ENCODE data around the gene SYK. TPM values are rescaled to one million over a fixed set of nuclear protein-coding genes. Genes with fewer than 3 reads are reported as not detected.

The SYK gene
- total RNA-seq, 6 experiments from 2014 or later, result 3.0 to 10.9 (median 3.7) TPM

DNA sequence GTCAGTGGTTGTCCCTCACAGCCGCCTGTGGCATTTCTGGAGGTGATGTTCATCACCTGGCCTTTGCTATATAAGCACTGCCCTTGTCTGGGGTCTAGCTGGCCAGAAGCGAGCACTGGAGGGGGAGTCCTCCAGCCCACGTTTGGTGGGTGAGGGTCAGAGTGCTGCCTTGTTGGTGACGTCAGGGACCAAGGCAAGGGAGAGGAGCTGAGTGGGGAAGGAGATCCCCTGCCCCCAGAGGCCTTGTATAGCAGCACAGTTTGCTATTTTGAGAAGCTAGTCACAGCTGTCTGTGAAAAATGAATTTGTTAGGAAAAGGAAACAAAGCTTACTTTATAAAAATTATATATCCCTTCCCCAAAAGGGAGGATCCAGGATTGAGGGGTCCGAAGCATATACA lies 49.8 kb downstream of the SYK start:
- DNase-seq (no peak), ATAC-seq (no peak)
- Histone ChIP-seq H3K36me3 (no peaks in the 10 kb centered on the region), H3K27me3 (no peaks in the 10 kb centered on the region), H3K9me3 (no peaks in the 10 kb centered on the region), H3K4me1 (no peaks in the 10 kb centered on the region), H3K4me3 (no peak overlapping the region), H3K27ac (no peak overlapping the region)
- WGBS (ENCODE audit: insufficient coverage, low coverage, low lambda C conversion rate, missing lambda C conversion rate), result 52% methylated on average over 5 of the region's 5 CpGs
- intact Hi-C loops (cut with DNase I), result no loop called here
- TF ChIP-seq, protein P1, sequence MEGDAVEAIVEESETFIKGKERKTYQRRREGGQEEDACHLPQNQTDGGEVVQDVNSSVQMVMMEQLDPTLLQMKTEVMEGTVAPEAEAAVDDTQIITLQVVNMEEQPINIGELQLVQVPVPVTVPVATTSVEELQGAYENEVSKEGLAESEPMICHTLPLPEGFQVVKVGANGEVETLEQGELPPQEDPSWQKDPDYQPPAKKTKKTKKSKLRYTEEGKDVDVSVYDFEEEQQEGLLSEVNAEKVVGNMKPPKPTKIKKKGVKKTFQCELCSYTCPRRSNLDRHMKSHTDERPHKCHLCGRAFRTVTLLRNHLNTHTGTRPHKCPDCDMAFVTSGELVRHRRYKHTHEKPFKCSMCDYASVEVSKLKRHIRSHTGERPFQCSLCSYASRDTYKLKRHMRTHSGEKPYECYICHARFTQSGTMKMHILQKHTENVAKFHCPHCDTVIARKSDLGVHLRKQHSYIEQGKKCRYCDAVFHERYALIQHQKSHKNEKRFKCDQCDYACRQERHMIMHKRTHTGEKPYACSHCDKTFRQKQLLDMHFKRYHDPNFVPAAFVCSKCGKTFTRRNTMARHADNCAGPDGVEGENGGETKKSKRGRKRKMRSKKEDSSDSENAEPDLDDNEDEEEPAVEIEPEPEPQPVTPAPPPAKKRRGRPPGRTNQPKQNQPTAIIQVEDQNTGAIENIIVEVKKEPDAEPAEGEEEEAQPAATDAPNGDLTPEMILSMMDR (IDR thresholded peaks at IDR 0.05), result no peak
- no peak for TF ChIP-seq POLR2A (IDR thresholded peaks at IDR 0.05)

DNA sequence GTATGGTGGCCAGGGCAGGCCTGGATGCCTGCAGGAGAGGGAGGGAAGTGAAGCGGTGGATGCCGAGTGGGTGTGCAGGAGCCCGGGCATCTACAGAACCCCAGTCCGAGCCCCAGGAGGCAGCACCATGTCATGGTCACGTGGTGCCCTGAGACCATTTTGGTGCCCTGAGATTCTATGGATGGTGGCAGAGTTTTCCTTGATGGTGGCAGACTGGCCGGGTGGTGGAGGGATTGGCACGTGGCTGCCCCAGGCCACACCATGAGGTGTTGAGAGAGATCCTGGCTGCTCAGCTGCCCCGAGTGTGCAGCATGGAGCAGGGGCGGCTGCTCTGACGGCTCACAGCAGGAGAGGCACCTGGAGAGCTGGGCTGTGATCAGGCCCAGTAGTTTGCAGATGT lies 52.3 kb downstream of the SYK start:
- no peaks in the 10 kb centered on the region for H3K4me1 ChIP-seq
- no peaks in the 10 kb centered on the region for H3K9me3 ChIP-seq
- TF ChIP-seq, protein P1 (IDR thresholded peaks at IDR 0.05), result no peak
- TF ChIP-seq POLR2A (IDR thresholded peaks at IDR 0.05), result no peak
- WGBS (ENCODE audit: insufficient coverage, low coverage, low lambda C conversion rate, missing lambda C conversion rate), result 96% methylated on average over 5 of the region's 10 CpGs
- H3K27ac ChIP-seq, result no peak overlapping the region
- ATAC-seq (no peak), DNase-seq (no peak)
- no peaks in the 10 kb centered on the region for H3K27me3 ChIP-seq
- H3K36me3 ChIP-seq, result no peaks in the 10 kb centered on the region
- intact Hi-C loops (cut with DNase I), result no loop called here
- H3K4me3 ChIP-seq, result no peak overlapping the region

DNA sequence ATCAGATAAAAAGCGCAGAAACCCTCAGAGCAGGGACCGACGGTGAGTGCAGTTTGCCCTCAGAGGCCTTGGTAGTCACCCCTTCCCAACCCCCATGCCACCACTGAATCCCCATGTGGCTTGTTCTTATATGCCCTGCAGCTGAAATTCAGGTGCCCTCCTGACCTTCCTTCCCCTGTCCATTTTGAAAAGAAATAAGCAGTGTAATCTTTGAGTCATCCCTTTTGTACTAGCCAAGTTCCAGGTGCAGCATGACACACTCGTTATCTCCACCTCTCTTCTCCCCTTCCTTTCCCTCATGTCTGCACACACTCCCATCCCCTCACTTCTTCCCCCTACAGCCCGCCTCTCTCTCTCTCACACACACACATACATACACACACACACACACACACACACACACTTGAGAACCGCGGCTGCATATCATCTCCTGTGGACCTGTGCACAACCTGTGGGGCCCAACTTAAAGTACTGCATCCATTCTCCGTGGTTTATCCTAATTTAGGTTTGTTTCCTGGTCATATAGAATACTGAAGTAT lies 53.1 kb downstream of the SYK start:
- Histone ChIP-seq H3K9me3 (no peaks in the 10 kb centered on the region), H3K27ac (no peak overlapping the region), H3K36me3 (no peaks in the 10 kb centered on the region), H3K4me3 (no peak overlapping the region), H3K4me1 (no peaks in the 10 kb centered on the region), H3K27me3 (no peaks in the 10 kb centered on the region)
- no peak for DNase-seq
- TF ChIP-seq, protein P1 (IDR thresholded peaks at IDR 0.05), result no peak
- no peak for TF ChIP-seq POLR2A (IDR thresholded peaks at IDR 0.05)
- WGBS (ENCODE audit: insufficient coverage, low coverage, low lambda C conversion rate, missing lambda C conversion rate), result 66% methylated on average over 5 of the region's 8 CpGs
- ATAC-seq, result no peak
- intact Hi-C loops (cut with DNase I), result no loop called here

DNA sequence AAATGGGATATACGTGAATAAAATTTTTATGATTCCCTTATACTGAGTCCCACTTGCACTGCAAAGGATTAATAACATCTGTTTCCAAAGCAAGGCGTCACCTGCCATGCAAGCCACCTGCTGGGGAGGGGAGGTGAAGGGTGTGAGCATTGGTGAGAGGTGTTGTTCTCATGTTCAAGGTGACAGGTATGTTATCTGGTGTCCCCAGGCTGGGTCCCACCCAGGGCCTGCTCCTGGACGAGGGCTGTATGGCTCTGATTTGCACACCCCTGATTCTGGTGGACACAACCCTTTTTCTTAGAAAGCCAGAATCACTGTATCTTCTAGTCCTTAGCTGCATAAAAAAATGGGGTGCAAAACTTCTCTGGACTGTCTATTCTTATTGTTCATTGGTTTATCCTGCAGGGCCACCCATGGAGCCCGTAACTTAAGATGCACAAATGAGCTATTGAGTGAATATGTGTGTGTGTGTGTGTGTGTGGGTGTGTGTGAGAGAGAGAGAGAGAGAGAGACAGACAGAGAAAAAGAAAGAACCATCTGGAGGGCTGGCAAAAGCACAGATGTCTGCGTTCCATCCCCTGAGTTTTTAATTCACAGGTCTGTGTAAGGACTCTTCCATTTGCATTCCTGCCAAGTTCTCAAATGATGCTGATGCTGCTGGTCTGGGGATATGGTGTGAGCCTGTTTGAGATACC lies 53.7 kb downstream of the SYK start:
- no peaks in the 10 kb centered on the region for H3K9me3 ChIP-seq
- H3K27ac ChIP-seq, result no peak overlapping the region
- H3K27me3 ChIP-seq, result no peaks in the 10 kb centered on the region
- no peak overlapping the region for H3K4me3 ChIP-seq
- no peak for DNase-seq
- H3K4me1 ChIP-seq, result no peaks in the 10 kb centered on the region
- no peaks in the 10 kb centered on the region for H3K36me3 ChIP-seq
- WGBS (ENCODE audit: insufficient coverage, low coverage, low lambda C conversion rate, missing lambda C conversion rate), result 83% methylated on average over 4 of the region's 5 CpGs
- no peak for ATAC-seq
- intact Hi-C loops (cut with DNase I), result no loop called here
- TF ChIP-seq POLR2A (IDR thresholded peaks at IDR 0.05), result no peak
- TF ChIP-seq, protein P1 (IDR thresholded peaks at IDR 0.05), result no peak
